Adrenal gland (tissue), 5 donors: ENCODE results near the gene NCK1.

Source experiments
- CTCF ChIP-seq, 6 experiments: fragments of 450-650 bp in 4 of 6; fragments of 200-600 bp in 2 of 6; sonication (generic) in 1 of 6; IDR thresholded peaks; 1 replicate in 5 of 6; 2 replicates in 1 of 6; pipeline versions ENCODE4 v1.5.1 to v1.8.0; 2016 to 2021; ENCODE audit warnings: antibody characterized with exemption in 6 of 6, mild to moderate bottlenecking in 2 of 6, moderate library complexity in 1 of 6
- POLR2A ChIP-seq, 2 donors: fragments of 450-650 bp; IDR thresholded peaks; one replicate each; pipeline ENCODE4 v1.6.1; 2017; ENCODE audit warnings: antibody characterized with exemption in 2 of 2, mild to moderate bottlenecking in 2 of 2, moderate library complexity in 1 of 2
- donor health status: DM: no; HTN: no; CAD: no.

- TF ChIP-seq POLR2A (IDR thresholded peaks at IDR 0.05) = no peak
- TF ChIP-seq CTCF (IDR thresholded peaks at IDR 0.05) = no peak
These were observed 81.4 kb downstream of the NCK1 start for GRCh38 chr3:136943436-136943835.
